HG03196 (cell line): ENCODE measurements around the gene TMEFF1.
"Not testable (repeated sequence)": the region's sequence is repeated elsewhere in the genome, so short reads cannot be mapped to it uniquely, and the experiment has no call there.

Experiments used
- ATAC-seq: cut with Tn5 transposase; IDR thresholded peaks from one replicate; pipeline ENCODE4 v1.9.1; 2021; ENCODE audit not compliant: unreplicated experiment

Gene TMEFF1

GRCh38 chr9:100488177-100488576, 15.2 kb downstream of the TMEFF1 start:
- ATAC-seq = no peak

GRCh38 chr9:100489836-100490235, 16.9 kb downstream of the TMEFF1 start:
- ATAC-seq = no peak

GRCh38 chr9:100492952-100493351, 20.0 kb downstream of the TMEFF1 start:
- no peak for ATAC-seq

GRCh38 chr9:100498592-100498991, 25.6 kb downstream of the TMEFF1 start:
- no peak for ATAC-seq

GRCh38 chr9:100499460-100499859, 26.5 kb downstream of the TMEFF1 start:
- no peak for ATAC-seq

- no peak for ATAC-seq
Measured at GRCh38 chr9:100499866-100500265, 26.9 kb downstream of the TMEFF1 start.

GRCh38 chr9:100505564-100506159, 32.7 kb downstream of the TMEFF1 start:
- no peak for ATAC-seq

GRCh38 chr9:100507350-100507749, 34.4 kb downstream of the TMEFF1 start:
- not testable (repeated sequence) for ATAC-seq

GRCh38 chr9:100511205-100511604, 38.3 kb downstream of the TMEFF1 start:
- ATAC-seq = no peak

- ATAC-seq = no peak
Measured at GRCh38 chr9:100515578-100516494, 42.9 kb downstream of the TMEFF1 start.

GRCh38 chr9:100521282-100521681, 48.3 kb downstream of the TMEFF1 start:
- no peak for ATAC-seq

- no peak for ATAC-seq
Measured at GRCh38 chr9:100525563-100525962, 52.6 kb downstream of the TMEFF1 start.

- not testable (repeated sequence) for ATAC-seq
Measured at GRCh38 chr9:100527180-100527794, 54.3 kb downstream of the TMEFF1 start.

- ATAC-seq = no peak
Measured at GRCh38 chr9:100534401-100534800, 61.5 kb downstream of the TMEFF1 start.

- ATAC-seq = no peak
Measured at GRCh38 chr9:100540327-100540726, 67.4 kb downstream of the TMEFF1 start.

- ATAC-seq = no peak
Measured at GRCh38 chr9:100549048-100549447, 76.1 kb downstream of the TMEFF1 start.

- ATAC-seq = peak; percentile 19
Measured at GRCh38 chr9:100554935-100555401, 82.0 kb downstream of the TMEFF1 start.

- ATAC-seq = peak; percentile 68
Measured at GRCh38 chr9:100555471-100555870, 82.5 kb downstream of the TMEFF1 start.

- no peak for ATAC-seq
Measured at GRCh38 chr9:100557053-100557452, 84.1 kb downstream of the TMEFF1 start.

- no peak for ATAC-seq
Measured at GRCh38 chr9:100561256-100561655, 88.3 kb downstream of the TMEFF1 start.

- no peak for ATAC-seq
Measured at GRCh38 chr9:100567856-100568255, 94.9 kb downstream of the TMEFF1 start.
